ENCODE measurements around the gene DST.

The DST gene

GRCh38 chr6:56650191-56650590, 7.5 kb upstream of the DST start:
- Histone ChIP-seq H3K4me2 (ENCODE audit: low read length) (no peak overlapping the region), H3K4ac (ENCODE audit: low read depth, low read length) (no peak overlapping the region), H2BK5ac (ENCODE audit: low read depth, low read length, poor library complexity) (no peak overlapping the region), H2BK120ac (ENCODE audit: insufficient read depth, low read length, poor library complexity) (no peak overlapping the region), H3K27ac (ENCODE audit: low read depth, low read length) (no peak overlapping the region), H3K9ac (ENCODE audit: low read length) (no peak overlapping the region), H4K12ac (ENCODE audit: low read depth, low read length) (no peak overlapping the region), H3K27me3 (ENCODE audit: insufficient read depth, low read length) (no peaks in the 10 kb centered on the region), H3K4me3 (ENCODE audit: low read depth, low read length) (no peak overlapping the region), H3K18ac (ENCODE audit: low read length) (no peak overlapping the region), H3K79me2 (ENCODE audit: control insufficient read depth, insufficient read depth, low read length, poor library complexity) (no peaks in the 10 kb centered on the region), H4K8ac (ENCODE audit: low read depth, low read length) (no peak overlapping the region), H3K23ac (ENCODE audit: low read length) (no peak overlapping the region), H2BK12ac (ENCODE audit: low read length) (no peak overlapping the region), H3K14ac (ENCODE audit: low read length) (no peak overlapping the region), H2AFZ (ENCODE audit: insufficient read depth, low read length, poor library complexity) (no peak overlapping the region), H3K9me3 (ENCODE audit: insufficient read depth, low read depth, low read length) (no peaks in the 10 kb centered on the region), H3K4me1 (ENCODE audit: control insufficient read depth in 1 of 2, insufficient read depth in 2 of 2, low read length in 2 of 2) (no peaks in the 10 kb centered on the region), H3K79me1 (ENCODE audit: low read length) (peaks cover 1% of the 10 kb centered on the region), H3K36me3 (ENCODE audit: control insufficient read depth in 1 of 2, insufficient read depth in 2 of 2, low read length in 2 of 2) (no peaks in the 10 kb centered on the region), H4K91ac (ENCODE audit: low read depth, low read length) (no peak overlapping the region), H2AK5ac (ENCODE audit: low read length) (no peak overlapping the region)
- WGBS (ENCODE audit: extremely low coverage, insufficient coverage, insufficient read length) = no CpG with 5 or more reads among the region's 1 CpG
- no peak for DNase-seq

- Histone ChIP-seq H3K4me2 (ENCODE audit: low read length) (no peak overlapping the region), H3K4me3 (ENCODE audit: low read depth, low read length) (no peak overlapping the region), H3K14ac (ENCODE audit: low read length) (no peak overlapping the region), H3K79me1 (ENCODE audit: low read length) (peaks cover 1% of the 10 kb centered on the region), H3K36me3 (ENCODE audit: control insufficient read depth in 1 of 2, insufficient read depth in 2 of 2, low read length in 2 of 2) (no peaks in the 10 kb centered on the region), H3K9me3 (ENCODE audit: insufficient read depth, low read depth, low read length) (no peaks in the 10 kb centered on the region), H3K9ac (ENCODE audit: low read length) (no peak overlapping the region), H4K12ac (ENCODE audit: low read depth, low read length) (no peak overlapping the region), H2BK5ac (ENCODE audit: low read depth, low read length, poor library complexity) (no peak overlapping the region), H2AK5ac (ENCODE audit: low read length) (no peak overlapping the region), H3K79me2 (ENCODE audit: control insufficient read depth, insufficient read depth, low read length, poor library complexity) (no peaks in the 10 kb centered on the region), H3K27ac (ENCODE audit: low read depth, low read length) (no peak overlapping the region), H4K91ac (ENCODE audit: low read depth, low read length) (no peak overlapping the region), H2AFZ (ENCODE audit: insufficient read depth, low read length, poor library complexity) (no peak overlapping the region), H3K18ac (ENCODE audit: low read length) (no peak overlapping the region), H2BK120ac (ENCODE audit: insufficient read depth, low read length, poor library complexity) (no peak overlapping the region), H4K8ac (ENCODE audit: low read depth, low read length) (no peak overlapping the region), H3K4ac (ENCODE audit: low read depth, low read length) (no peak overlapping the region), H3K23ac (ENCODE audit: low read length) (no peak overlapping the region), H2BK12ac (ENCODE audit: low read length) (no peak overlapping the region), H3K27me3 (ENCODE audit: insufficient read depth, low read length) (no peaks in the 10 kb centered on the region), H3K4me1 (ENCODE audit: control insufficient read depth in 1 of 2, insufficient read depth in 2 of 2, low read length in 2 of 2) (no peaks in the 10 kb centered on the region)
- DNase-seq = peak in 1 of 2 donors; percentile 16
- no CpG with 5 or more reads among the region's 3 CpGs for WGBS (ENCODE audit: extremely low coverage, insufficient coverage, insufficient read length)
Observed at GRCh38 chr6:56649782-56650181, 7.1 kb upstream of the DST start.

GRCh38 chr6:56649053-56649769, 6.5 kb upstream of the DST start:
- Histone ChIP-seq H4K91ac (ENCODE audit: low read depth, low read length) (no peak overlapping the region), H3K9ac (ENCODE audit: low read length) (no peak overlapping the region), H2BK120ac (ENCODE audit: insufficient read depth, low read length, poor library complexity) (no peak overlapping the region), H2BK5ac (ENCODE audit: low read depth, low read length, poor library complexity) (no peak overlapping the region), H3K14ac (ENCODE audit: low read length) (no peak overlapping the region), H3K4ac (ENCODE audit: low read depth, low read length) (no peak overlapping the region), H3K27ac (ENCODE audit: low read depth, low read length) (no peak overlapping the region), H3K4me3 (ENCODE audit: low read depth, low read length) (no peak overlapping the region), H3K79me1 (ENCODE audit: low read length) (peaks cover 1% of the 10 kb centered on the region), H3K4me2 (ENCODE audit: low read length) (no peak overlapping the region), H3K27me3 (ENCODE audit: insufficient read depth, low read length) (no peaks in the 10 kb centered on the region), H3K23ac (ENCODE audit: low read length) (no peak overlapping the region), H4K12ac (ENCODE audit: low read depth, low read length) (no peak overlapping the region), H3K79me2 (ENCODE audit: control insufficient read depth, insufficient read depth, low read length, poor library complexity) (no peaks in the 10 kb centered on the region), H2BK12ac (ENCODE audit: low read length) (no peak overlapping the region), H3K4me1 (ENCODE audit: control insufficient read depth in 1 of 2, insufficient read depth in 2 of 2, low read length in 2 of 2) (no peaks in the 10 kb centered on the region), H2AFZ (ENCODE audit: insufficient read depth, low read length, poor library complexity) (no peak overlapping the region), H3K18ac (ENCODE audit: low read length) (no peak overlapping the region), H3K36me3 (ENCODE audit: control insufficient read depth in 1 of 2, insufficient read depth in 2 of 2, low read length in 2 of 2) (peaks cover 0 to 2% of the 10 kb centered on the region in 2 experiments), H2AK5ac (ENCODE audit: low read length) (no peak overlapping the region), H3K9me3 (ENCODE audit: insufficient read depth, low read depth, low read length) (no peaks in the 10 kb centered on the region), H4K8ac (ENCODE audit: low read depth, low read length) (no peak overlapping the region)
- DNase-seq = peak in 1 of 2 donors; percentile 50
- WGBS (ENCODE audit: extremely low coverage, insufficient coverage, insufficient read length) = no CpG with 5 or more reads among the region's 1 CpG

- WGBS (ENCODE audit: extremely low coverage, insufficient coverage, insufficient read length) = no CpG with 5 or more reads among the region's 12 CpGs
- Histone ChIP-seq H2BK5ac (ENCODE audit: low read depth, low read length, poor library complexity) (no peak overlapping the region), H3K4ac (ENCODE audit: low read depth, low read length) (no peak overlapping the region), H2BK12ac (ENCODE audit: low read length) (no peak overlapping the region), H3K14ac (ENCODE audit: low read length) (no peak overlapping the region), H4K91ac (ENCODE audit: low read depth, low read length) (no peak overlapping the region), H2BK120ac (ENCODE audit: insufficient read depth, low read length, poor library complexity) (no peak overlapping the region), H3K4me1 (ENCODE audit: control insufficient read depth in 1 of 2, insufficient read depth in 2 of 2, low read length in 2 of 2) (no peaks in the 10 kb centered on the region), H3K79me2 (ENCODE audit: control insufficient read depth, insufficient read depth, low read length, poor library complexity) (no peaks in the 10 kb centered on the region), H3K36me3 (ENCODE audit: control insufficient read depth in 1 of 2, insufficient read depth in 2 of 2, low read length in 2 of 2) (peaks cover 0 to 2% of the 10 kb centered on the region in 2 experiments), H3K23ac (ENCODE audit: low read length) (no peak overlapping the region), H3K4me2 (ENCODE audit: low read length) (no peak overlapping the region), H3K9me3 (ENCODE audit: insufficient read depth, low read depth, low read length) (no peaks in the 10 kb centered on the region), H3K4me3 (ENCODE audit: low read depth, low read length) (no peak overlapping the region), H2AK5ac (ENCODE audit: low read length) (no peak overlapping the region), H4K8ac (ENCODE audit: low read depth, low read length) (no peak overlapping the region), H3K9ac (ENCODE audit: low read length) (no peak overlapping the region), H3K18ac (ENCODE audit: low read length) (no peak overlapping the region), H3K79me1 (ENCODE audit: low read length) (peaks cover 1% of the 10 kb centered on the region), H3K27ac (ENCODE audit: low read depth, low read length) (no peak overlapping the region), H4K12ac (ENCODE audit: low read depth, low read length) (no peak overlapping the region), H3K27me3 (ENCODE audit: insufficient read depth, low read length) (no peaks in the 10 kb centered on the region), H2AFZ (ENCODE audit: insufficient read depth, low read length, poor library complexity) (no peak overlapping the region)
- DNase-seq = no peak
Observed at GRCh38 chr6:56647172-56647762, 4.6 kb upstream of the DST start.
